AG20443 (cell line): ENCODE data around the gene TMPRSS6.

Experiments
- DNase-seq: peaks from one replicate; pipeline ENCODE4 v3.0.0; 2012; ENCODE audit warnings: low spot score, mixed read lengths

Gene TMPRSS6

GRCh38 chr22:37028692-37029674 lies 80.5 kb downstream of the TMPRSS6 start:
- no peak for DNase-seq

GRCh38 chr22:37027556-37027955 lies 82.0 kb downstream of the TMPRSS6 start:
- DNase-seq, result no peak

GRCh38 chr22:37026325-37026724 lies 83.2 kb downstream of the TMPRSS6 start:
- no peak for DNase-seq

GRCh38 chr22:37025500-37026070 lies 83.9 kb downstream of the TMPRSS6 start:
- DNase-seq, result no peak

- no peak for DNase-seq
These were observed 85.0 kb downstream of the TMPRSS6 start for GRCh38 chr22:37024339-37025157.

GRCh38 chr22:37023743-37024338 lies 85.7 kb downstream of the TMPRSS6 start:
- no peak for DNase-seq

GRCh38 chr22:37022483-37023337 lies 86.8 kb downstream of the TMPRSS6 start:
- no peak for DNase-seq

- DNase-seq, result peak; percentile 70
These were observed 87.6 kb downstream of the TMPRSS6 start for GRCh38 chr22:37021710-37022482.

GRCh38 chr22:37021041-37021440 lies 88.5 kb downstream of the TMPRSS6 start:
- DNase-seq, result no peak

GRCh38 chr22:37020192-37020479 lies 89.4 kb downstream of the TMPRSS6 start:
- DNase-seq, result peak; percentile 70

- DNase-seq, result peak; percentile 92
These were observed 90.0 kb downstream of the TMPRSS6 start, which contains the start of the genes MPST and TST for GRCh38 chr22:37019309-37020191. Gene MPST, plus strand, starts transcription at chr22:37019742. Its CDS starts 95 bp downstream, at chr22:37019837. Gene TST, minus strand, starts transcription at chr22:37019447. Its CDS starts 715 bp downstream, at chr22:37018732.

- DNase-seq, result peak; percentile 69
These were observed 90.7 kb downstream of the TMPRSS6 start for GRCh38 chr22:37018815-37019308.

- no peak for DNase-seq
These were observed 91.3 kb downstream of the TMPRSS6 start for GRCh38 chr22:37018086-37018814.

- no peak for DNase-seq
These were observed 92.2 kb downstream of the TMPRSS6 start for GRCh38 chr22:37017356-37017755.

- DNase-seq, result no peak
These were observed 93.2 kb downstream of the TMPRSS6 start for GRCh38 chr22:37016134-37016910.

GRCh38 chr22:37015587-37015878 lies 94.0 kb downstream of the TMPRSS6 start:
- no peak for DNase-seq
